K562 (cell line): ENCODE measurements around the gene TTC28. TPM values are rescaled to one million over a fixed set of nuclear protein-coding genes. Genes with fewer than 3 reads are reported as not detected.

Experiments
- ATAC-seq: fragments of 200-7000 bp; cut with Tn5 transposase; 3 replicates; pipeline ENCODE4 v1.9.1; 2020; ENCODE audit warnings: moderate library complexity
- BruUV-seq: library from RNA; stranded (reverse); fragments of 400-500 nt; replicated peaks from 2 replicates; lab custom pipeline; 2021; lab: Mats Ljungman, UMichigan
- CTCF ChIA-PET: fragments of 300-600 bp; formaldehyde crosslinking; extraction: SDS; loops from one replicate; lab custom pipeline; 2021; ENCODE audit warnings: low intra/inter-chr PET ratio; lab: Yijun Ruan, JAX
- POLR2A ChIA-PET: fragments of 300-600, 350-650 bp; sonication (Branson Sonifier 250); formaldehyde crosslinking; extraction: SDS; loops from one replicate; lab custom pipeline; 2021; ENCODE audit warnings: antibody characterized with exemption, inconsistent platforms; lab: Yijun Ruan, JAX
- DNase-seq, 4 experiments: peaks; one replicate each; pipeline versions ENCODE4 v3.0.0 to v3.0.0-alpha.2; 2011 to 2018; ENCODE audit warnings: low spot score in 3 of 4, mixed read lengths in 3 of 4; ENCODE audit errors: extremely low read depth in 1 of 4
- FAIRE-seq: peaks from 2 replicates; lab custom pipeline; 2011; peaks lifted over from hg19 to GRCh38; lab: Jason Lieb, UNC
- H2AFZ ChIP-seq: 2 replicates; pipeline ENCODE4 v1.6.0; 2011; ENCODE audit warnings: low read depth, low read length, control low read depth, inconsistent platforms
- H3K27ac ChIP-seq: fragments of 200-600 bp; 3 replicates; pipeline ENCODE4 v1.8.0; 2011; ENCODE audit warnings: low read depth, mild to moderate bottlenecking, control low read depth, inconsistent platforms, low read length, moderate library complexity, mixed read lengths; ENCODE audit errors: extremely low read depth
- H3K27me3 ChIP-seq, 2 experiments: fragments of 300-600 bp in 1 of 2; 2 replicates in 1 of 2; 3 replicates in 1 of 2; pipeline versions ENCODE4 v1.6.0 to v1.8.0; 2011; ENCODE audit warnings: inconsistent platforms in 2 of 2, low read length in 2 of 2, mild to moderate bottlenecking in 1 of 2, mixed read lengths in 1 of 2, moderate library complexity in 1 of 2; ENCODE audit not compliant: control insufficient read depth in 2 of 2, insufficient read depth in 2 of 2
- H3K36me3 ChIP-seq: fragments of 300-600 bp; 3 replicates; pipeline ENCODE4 v1.8.0; 2011; ENCODE audit warnings: mild to moderate bottlenecking, low read length, inconsistent platforms; ENCODE audit not compliant: control insufficient read depth, insufficient read depth
- H3K4me1 ChIP-seq, 2 experiments: fragments of 200-600 bp in 1 of 2; replicated peaks in 1 of 2; 2 replicates in 1 of 2; 3 replicates in 1 of 2; pipeline versions ENCODE4 v1.5.1 to v1.8.0; 2011; ENCODE audit warnings: inconsistent platforms in 2 of 2, low read length in 2 of 2, mild to moderate bottlenecking in 1 of 2, mixed read lengths in 1 of 2, moderate library complexity in 1 of 2; ENCODE audit not compliant: control insufficient read depth in 2 of 2, insufficient read depth in 2 of 2
- H3K4me2 ChIP-seq: 2 replicates; pipeline ENCODE4 v1.6.1; 2011; ENCODE audit warnings: low read length, control low read depth, inconsistent platforms, mixed read lengths; ENCODE audit not compliant: insufficient read depth
- H3K4me3 ChIP-seq: fragments of 200-600 bp; sonication (generic), shearing (Covaris generic); 2 replicates; pipeline ENCODE4 v1.5.1; 2016; ENCODE audit warnings: control low read depth, inconsistent platforms
- H3K79me2 ChIP-seq: fragments of 200-600 bp; 3 replicates; pipeline ENCODE4 v1.8.0; 2011; ENCODE audit warnings: low read length, inconsistent platforms; ENCODE audit not compliant: control insufficient read depth, insufficient read depth
- H3K9ac ChIP-seq, 2 experiments: 2 replicates each; pipeline versions ENCODE4 v1.6.0 to v1.6.1; 2011; ENCODE audit warnings: low read depth in 2 of 2, low read length in 2 of 2, control low read depth in 1 of 2, inconsistent platforms in 1 of 2, mild to moderate bottlenecking in 1 of 2, mixed read lengths in 1 of 2; ENCODE audit not compliant: insufficient read depth in 1 of 2
- H3K9me1 ChIP-seq: one replicate; pipeline ENCODE4 v1.6.0; 2011; ENCODE audit warnings: inconsistent platforms, mild to moderate bottlenecking, low read length, moderate library complexity; ENCODE audit not compliant: control insufficient read depth, insufficient read depth
- H3K9me3 ChIP-seq: replicated peaks from 2 replicates; pipeline ENCODE4 v1.5.1; 2011; ENCODE audit warnings: low read depth, low read length, inconsistent platforms; ENCODE audit not compliant: control insufficient read depth, insufficient read depth
- H4K20me1 ChIP-seq: replicated peaks from 2 replicates; pipeline ENCODE4 v1.6.1; 2011; ENCODE audit warnings: low read length, inconsistent platforms, mixed read lengths; ENCODE audit not compliant: control insufficient read depth, insufficient read depth
- CREB5 ChIP-seq: fragments of 250-450 bp; sonication (Bioruptor Pico); IDR thresholded peaks from 2 replicates; pipeline ENCODE4 v1.5.0; 2020; ENCODE audit warnings: mild to moderate bottlenecking
- ETV1 ChIP-seq: fragments of 450-650 bp; conservative IDR thresholded peaks from 2 replicates; pipeline ENCODE4 v1.6.1; 2016; ENCODE audit warnings: missing genetic modification characterization, control low read depth, low read depth, missing compliant biosample characterization
- GATAD2A ChIP-seq: fragments of 450-650 bp; IDR thresholded peaks from 2 replicates; pipeline ENCODE4 v1.6.1; 2017
- HDAC1 ChIP-seq, 2 experiments: fragments of 450-650 bp; IDR thresholded peaks; 2 replicates each; pipeline ENCODE4 v1.6.1; 2016 to 2017; ENCODE audit warnings: inconsistent platforms in 1 of 2, mild to moderate bottlenecking in 1 of 2, moderate library complexity in 1 of 2
- HMG20A ChIP-seq: fragments of 450-650 bp; formaldehyde crosslinking; conservative IDR thresholded peaks from 2 replicates; pipeline ENCODE4 v1.4.0; 2020; ENCODE audit warnings: mild to moderate bottlenecking, mixed read lengths
- NR0B1 ChIP-seq: fragments of 450-650 bp; IDR thresholded peaks from one replicate; pipeline ENCODE4 v1.6.1; 2018; ENCODE audit warnings: mild to moderate bottlenecking, moderate library complexity; ENCODE audit not compliant: partially characterized antibody
- ZNF583 ChIP-seq: fragments of 250-450 bp; sonication (Bioruptor Pico); IDR thresholded peaks from 2 replicates; pipeline ENCODE4 v1.4.0; 2020
- WGBS: fragments of 100-300 bp; shearing (Covaris generic); methylation state at CpG from one replicate; pipeline ENCODE4 v1.1.6; 2016; ENCODE audit warnings: low coverage, mixed read lengths; ENCODE audit not compliant: insufficient coverage; ENCODE audit errors: missing lambda C conversion rate; 5-methylcytosine and 5-hydroxymethylcytosine counted together
- in situ Hi-C: fragments of 300-500 bp; cut with MboI; formaldehyde crosslinking; loops from 4 replicates; pipeline ENCODE4 v1.15.0; 2018; ENCODE audit warnings: inconsistent platforms, mixed read lengths
- intact Hi-C: fragments of 100-400 bp; cut with micrococcal nuclease; formaldehyde crosslinking; loops from 2 replicates; pipeline ENCODE4 v1.14.2; 2022
- polyA plus RNA-seq, 8 experiments: library from polyadenylated mRNA; depleted of rRNA in 4 of 8; stranded (reverse) in 5 of 8; unstranded in 3 of 8; fragments of >200 nt; fragmentation: Nextera tagmentation in 2 of 8; fragmentation: Illumina TruSeq in 1 of 8; extraction: Ambion mirVana in 2 of 8; extraction: Trizol in 1 of 8; gene quantifications; 2 replicates each; pipeline versions ENCODE4 v1.2.1 to v1.2.3, GENCODE V29; 2011 to 2014; ENCODE audit warnings: inconsistent platforms in 1 of 8, missing spikeins in 1 of 8
- total RNA-seq, 7 experiments: library from RNA; depleted of rRNA in 6 of 7; stranded (reverse); fragments of >200 nt in 6 of 7; fragmentation: Illumina TruSeq in 2 of 7; extraction: Trizol in 2 of 7; gene quantifications; 2 replicates each; pipeline versions ENCODE4 v1.2.1 to v1.2.3, GENCODE V29; 2011 to 2021; ENCODE audit warnings: low replicate concordance in 1 of 7

The TTC28 gene
- total and polyA plus RNA-seq, 9 of the 15 experiments (the other 6 are each of a cell fraction or from before 2014, with no cell fraction given), result 0.22 to 10.7 (median 3.1) TPM

DNA sequence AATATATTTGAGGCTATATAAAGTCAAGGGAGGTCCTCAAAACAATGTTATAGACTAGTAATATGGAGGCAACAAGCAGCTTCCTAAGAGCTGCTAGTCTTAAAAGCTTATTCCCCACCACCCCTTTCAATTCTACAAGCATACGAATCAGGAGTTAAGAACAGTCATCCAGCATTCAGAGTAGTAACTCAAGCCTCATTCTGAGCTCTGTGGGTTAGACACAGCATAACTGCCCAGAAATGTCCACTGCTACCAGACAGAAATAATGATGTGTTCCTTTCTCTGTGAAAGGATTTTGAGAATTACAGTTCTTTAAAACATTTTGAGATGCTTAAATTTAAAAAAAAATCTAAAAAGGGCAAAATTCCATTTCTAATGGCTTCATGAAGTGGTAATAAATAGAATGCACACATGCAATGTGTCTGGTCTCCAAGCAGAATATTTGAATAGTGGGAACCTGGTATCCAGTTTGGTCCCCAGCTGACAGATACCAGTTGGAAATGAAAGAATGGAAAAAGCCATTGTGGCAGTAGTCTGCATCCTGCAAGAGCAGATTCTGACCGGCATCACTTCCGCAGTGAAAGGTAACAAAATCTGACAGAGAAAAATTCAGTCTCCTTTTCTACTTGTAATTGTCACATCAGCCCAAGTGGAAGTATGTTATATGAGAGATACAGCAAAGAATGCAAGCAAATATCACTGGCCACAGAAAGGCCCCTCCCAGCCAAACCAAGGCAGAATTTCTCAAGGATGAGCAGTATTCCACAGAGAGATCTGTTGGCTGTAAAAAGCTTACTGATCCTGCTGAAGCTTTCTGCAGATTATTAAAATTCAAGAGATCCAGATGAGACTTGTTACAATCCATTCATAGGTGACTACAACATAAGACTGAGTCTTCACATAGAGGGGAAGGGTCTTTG is 449.8 kb downstream of the TTC28 start:
- Histone ChIP-seq H3K36me3 (no peaks in the 10 kb centered on the region), H2AFZ (no peak overlapping the region), H3K4me1 (no peaks in the 10 kb centered on the region), H3K79me2 (no peaks in the 10 kb centered on the region), H3K9me1 (no peaks in the 10 kb centered on the region), H3K27ac (no peak overlapping the region), H3K4me2 (no peak overlapping the region), H3K27me3 (no peaks in the 10 kb centered on the region), H3K4me3 (no peak overlapping the region), H3K9me3 (no peaks in the 10 kb centered on the region), H3K9ac (no peak overlapping the region), H4K20me1 (no peaks in the 10 kb centered on the region)
- TF ChIP-seq NR0B1 (no peak), HDAC1 (IDR thresholded peaks at IDR 0.05) (no peak), HMG20A (CRISPR knock-in tag) (no peak), GATAD2A (no peak), CREB5 (no peak), ZNF583 (CRISPR knock-in tag) (no peak), ETV1 (tag) (no peak)
- CTCF ChIA-PET, result no interaction called here
- in situ Hi-C loops, result no loop called here
- no TSS peak for BruUV-seq
- WGBS, result 75% methylated on average over 3 of the region's 3 CpGs
- FAIRE-seq (no peak), ATAC-seq (no peak), DNase-seq (no peak)
- intact Hi-C loops, result no loop called here
- POLR2A ChIA-PET, result interaction anchor here (0.6 kb wide), 2 partner anchors 11 to 74 kb away, joined by 3 to 4 read pairs; no protein-coding TSS in a partner anchor
